H9 (cell line): Measurements from ENCODE around the gene CPNE5. TPM values are rescaled to one million over a fixed set of nuclear protein-coding genes. Genes with fewer than 3 reads are reported as not detected.
A peak's percentile ranks its signal among the peaks of the same experiment; 100 is the strongest.

Source experiments
- DNase-seq: peaks from one replicate; pipeline ENCODE4 v3.0.0-alpha.2; 2017
- H2AFZ ChIP-seq: one replicate; pipeline ENCODE4 v1.6.1; 2013; ENCODE audit warnings: mild to moderate bottlenecking, low read length, control low read depth, moderate library complexity
- H2AK5ac ChIP-seq: 2 replicates; pipeline ENCODE4 v1.6.1; 2013; ENCODE audit warnings: low read length, control low read depth, mixed read lengths; ENCODE audit not compliant: insufficient read length
- H2BK120ac ChIP-seq: one replicate; pipeline ENCODE4 v1.6.1; 2013; ENCODE audit warnings: low read depth, mild to moderate bottlenecking, low read length, control low read depth, inconsistent platforms; ENCODE audit not compliant: poor library complexity, severe bottlenecking
- H2BK12ac ChIP-seq: 2 replicates; pipeline ENCODE4 v1.6.1; 2013; ENCODE audit warnings: low read length, control low read depth, mixed read lengths, low read depth; ENCODE audit not compliant: insufficient read length
- H2BK15ac ChIP-seq: 2 replicates; pipeline ENCODE4 v1.6.1; 2013; ENCODE audit warnings: low read depth, low read length, control low read depth
- H2BK20ac ChIP-seq: one replicate; pipeline ENCODE4 v1.6.1; 2013; ENCODE audit warnings: low read depth, mild to moderate bottlenecking, low read length, control low read depth, inconsistent platforms; ENCODE audit not compliant: poor library complexity, severe bottlenecking
- H2BK5ac ChIP-seq: 2 replicates; pipeline ENCODE4 v1.6.1; 2013; ENCODE audit warnings: low read length, control low read depth, mixed read lengths; ENCODE audit not compliant: insufficient read length
- H3K14ac ChIP-seq: 2 replicates; pipeline ENCODE4 v1.6.1; 2013; ENCODE audit warnings: low read length, control low read depth; ENCODE audit not compliant: insufficient read depth
- H3K18ac ChIP-seq: 2 replicates; pipeline ENCODE4 v1.6.1; 2013; ENCODE audit warnings: low read depth, mild to moderate bottlenecking, mixed read lengths, low read length, control low read depth; ENCODE audit not compliant: insufficient read length
- H3K23ac ChIP-seq: 2 replicates; pipeline ENCODE4 v1.6.1; 2013; ENCODE audit warnings: low read length, control low read depth, mixed read lengths, low read depth; ENCODE audit not compliant: insufficient read length
- H3K23me2 ChIP-seq: 2 replicates; pipeline ENCODE4 v1.6.1; 2013; ENCODE audit warnings: low read depth, mild to moderate bottlenecking, mixed read lengths, low read length, control low read depth; ENCODE audit not compliant: insufficient read length, poor library complexity, severe bottlenecking
- H3K27ac ChIP-seq: 2 replicates; pipeline ENCODE4 v1.5.1; 2013; ENCODE audit warnings: low read length, control low read depth, mixed read lengths, low read depth; ENCODE audit not compliant: insufficient read length
- H3K27me3 ChIP-seq: 2 replicates; pipeline ENCODE4 v1.6.1; 2013; ENCODE audit warnings: low read length, control low read depth, inconsistent platforms; ENCODE audit not compliant: insufficient read depth
- H3K4ac ChIP-seq: 2 replicates; pipeline ENCODE4 v1.6.1; 2013; ENCODE audit warnings: low read depth, mild to moderate bottlenecking, control low read depth, inconsistent platforms, low read length, moderate library complexity
- H3K4me1 ChIP-seq: 2 replicates; pipeline ENCODE4 v1.6.1; 2013; ENCODE audit warnings: low read length, control low read depth, inconsistent platforms; ENCODE audit not compliant: insufficient read depth
- H3K4me2 ChIP-seq: 2 replicates; pipeline ENCODE4 v1.6.1; 2013; ENCODE audit warnings: low read length, control low read depth, mixed read lengths; ENCODE audit not compliant: insufficient read length, insufficient read depth
- H3K56ac ChIP-seq: 2 replicates; pipeline ENCODE4 v1.6.1; 2013; ENCODE audit warnings: low read depth, mild to moderate bottlenecking, mixed read lengths, low read length, control low read depth; ENCODE audit not compliant: insufficient read length
- H3K79me1 ChIP-seq: 2 replicates; pipeline ENCODE4 v1.6.1; 2013; ENCODE audit warnings: low read depth, mild to moderate bottlenecking, moderate library complexity, low read length, control low read depth, inconsistent platforms; ENCODE audit not compliant: insufficient read depth, poor library complexity, severe bottlenecking
- H3K79me2 ChIP-seq: 2 replicates; pipeline ENCODE4 v1.6.1; 2013; ENCODE audit warnings: low read length, control low read depth, inconsistent platforms; ENCODE audit not compliant: insufficient read depth
- H3K9ac ChIP-seq: 2 replicates; pipeline ENCODE4 v1.6.1; 2013; ENCODE audit warnings: low read length, control low read depth, mixed read lengths; ENCODE audit not compliant: insufficient read length; ENCODE audit errors: extremely low read depth
- H3K9me3 ChIP-seq: one replicate; pipeline ENCODE4 v1.6.1; 2013; ENCODE audit warnings: low read depth, low read length, inconsistent platforms; ENCODE audit not compliant: control insufficient read depth
- H3T11ph ChIP-seq: one replicate; pipeline ENCODE4 v1.6.1; 2013; ENCODE audit warnings: mild to moderate bottlenecking, low read length, control low read depth, inconsistent platforms
- H4K20me1 ChIP-seq: one replicate; pipeline ENCODE4 v1.6.1; 2013; ENCODE audit not compliant: control insufficient read depth, insufficient read length, insufficient read depth
- H4K5ac ChIP-seq: 2 replicates; pipeline ENCODE4 v1.6.1; 2013; ENCODE audit warnings: low read depth, mild to moderate bottlenecking, mixed read lengths, low read length, control low read depth; ENCODE audit not compliant: insufficient read length
- H4K8ac ChIP-seq: replicated peaks from 2 replicates; pipeline ENCODE4 v1.6.1; 2013; ENCODE audit warnings: low read length, control low read depth, mixed read lengths, low read depth; ENCODE audit not compliant: insufficient read length
- H4K91ac ChIP-seq: 2 replicates; pipeline ENCODE4 v1.6.1; 2013; ENCODE audit warnings: low read depth, mild to moderate bottlenecking, moderate library complexity, mixed read lengths, low read length, control low read depth; ENCODE audit not compliant: insufficient read length
- H3K27ac Mint-ChIP-seq, 3 experiments: 2 replicates in 2 of 3; 3 replicates in 1 of 3; pipeline ENCODE4 v1.8.0; 2020 to 2021; ENCODE audit warnings: mixed read lengths in 3 of 3, mild to moderate bottlenecking in 1 of 3, moderate library complexity in 1 of 3
- H3K27me3 Mint-ChIP-seq: 2 replicates; pipeline ENCODE4 v1.8.0; 2021; ENCODE audit warnings: low read depth, mild to moderate bottlenecking, moderate library complexity, mixed read lengths
- H3K36me3 Mint-ChIP-seq, 3 experiments: 2 replicates in 2 of 3; 3 replicates in 1 of 3; pipeline ENCODE4 v1.8.0; 2020 to 2021; ENCODE audit warnings: low read depth in 3 of 3, mixed read lengths in 3 of 3; ENCODE audit not compliant: insufficient read depth in 1 of 3
- H3K4me1 Mint-ChIP-seq, 2 experiments: 2 replicates each; pipeline ENCODE4 v1.8.0; 2020; ENCODE audit warnings: mixed read lengths in 2 of 2
- H3K4me3 Mint-ChIP-seq, 2 experiments: 2 replicates in 1 of 2; 3 replicates in 1 of 2; pipeline ENCODE4 v1.8.0; 2020 to 2021; ENCODE audit warnings: mild to moderate bottlenecking in 2 of 2, mixed read lengths in 2 of 2, moderate library complexity in 1 of 2
- H3K9me3 Mint-ChIP-seq, 2 experiments: 2 replicates in 1 of 2; 3 replicates in 1 of 2; pipeline ENCODE4 v1.8.0; 2020; ENCODE audit warnings: mild to moderate bottlenecking in 2 of 2, mixed read lengths in 2 of 2, moderate library complexity in 1 of 2
- CTCF ChIP-seq: fragments of 200-600 bp; sonication (generic); conservative IDR thresholded peaks from 3 replicates; pipeline ENCODE4 v1.8.0; 2021; ENCODE audit warnings: antibody characterized with exemption, mild to moderate bottlenecking
- WGBS: extraction: QIAGEN DNeasy Blood & Tissue Kit; methylation state at CpG from one replicate; pipeline ENCODE4 v1.1.7; 2013; ENCODE audit warnings: missing lambda C conversion rate, low lambda C conversion rate, mixed read lengths; ENCODE audit not compliant: insufficient read length; ENCODE audit errors: extremely low coverage; 5-methylcytosine and 5-hydroxymethylcytosine counted together
- total RNA-seq: library from RNA; stranded (reverse); gene quantifications from 2 replicates; pipeline ENCODE4 v1.2.1, GENCODE V29; 2021

CPNE5 gene
- total RNA-seq, 1 experiment from 2014 or later = 0.52 TPM

- Histone ChIP-seq H3K27me3 (no peaks in the 10 kb centered on the region), H2BK20ac (no peak overlapping the region), H3K23me2 (no peaks in the 10 kb centered on the region), H3K18ac (no peak overlapping the region), H3K23ac (no peak overlapping the region), H3T11ph (no peak overlapping the region), H4K8ac (no peak overlapping the region), H2AK5ac (no peak overlapping the region), H2BK120ac (no peak overlapping the region), H4K5ac (no peak overlapping the region), H4K20me1 (no peaks in the 10 kb centered on the region), H3K56ac (no peak overlapping the region), H2BK12ac (no peak overlapping the region), H4K91ac (no peak overlapping the region), H3K14ac (no peak overlapping the region), H3K4ac (no peak overlapping the region), H2BK5ac (no peak overlapping the region), H3K79me2 (no peaks in the 10 kb centered on the region), H2BK15ac (no peak overlapping the region), H3K4me1 (no peaks in the 10 kb centered on the region), H3K79me1 (no peaks in the 10 kb centered on the region), H3K9ac (no peak overlapping the region), H3K27ac (no peak overlapping the region), H2AFZ (no peak overlapping the region), H3K9me3 (no peaks in the 10 kb centered on the region), H3K4me2 (no peak overlapping the region)
- H3K36me3 Mint-ChIP-seq = no peaks in the 10 kb centered on the region; a peak in 1 of 7 replicates
- H3K4me1 Mint-ChIP-seq = peaks cover 23 to 50% of the 10 kb centered on the region in 2 experiments
- peak overlapping the region in 2 of 3 experiments; percentile 40 to 77; a peak in 1 of 7 replicates for H3K27ac Mint-ChIP-seq
- H3K9me3 Mint-ChIP-seq = no peaks in the 10 kb centered on the region
- no peak for DNase-seq
- H3K27me3 Mint-ChIP-seq = peaks cover 4% of the 10 kb centered on the region
- TF ChIP-seq CTCF = no peak
- no CpG with 5 or more reads among the region's 7 CpGs for WGBS
- H3K4me3 Mint-ChIP-seq = no peak overlapping the region
These were observed 70.0 kb downstream of the CPNE5 start for GRCh38 chr6:36769183-36769675.
